BE2C (cell line): ENCODE measurements around the gene ARID5B.

ENCODE experiments used
- DNase-seq: peaks from one replicate; pipeline ENCODE4 v3.0.0-alpha.2; 2020
- H3K27me3 ChIP-seq: fragments of 250-450 bp; sonication (Bioruptor Pico); 2 replicates; pipeline ENCODE4 v1.5.1; 2020; ENCODE audit warnings: mild to moderate bottlenecking
- H3K36me3 ChIP-seq: fragments of 250-450 bp; sonication (Bioruptor Pico); 2 replicates; pipeline ENCODE4 v1.5.1; 2020; ENCODE audit warnings: mild to moderate bottlenecking
- H3K4me1 ChIP-seq: fragments of 250-450 bp; sonication (Bioruptor Pico); 2 replicates; pipeline ENCODE4 v1.5.1; 2020
- H3K4me3 ChIP-seq: 2 replicates; pipeline ENCODE4 v1.5.1; 2011; ENCODE audit warnings: low read depth, low read length
- H3K9me3 ChIP-seq: fragments of 250-450 bp; sonication (Bioruptor Pico); 2 replicates; pipeline ENCODE4 v1.5.1; 2020
- CTCF ChIP-seq: IDR thresholded peaks from 2 replicates; pipeline ENCODE4 v1.5.1; 2012; ENCODE audit warnings: mild to moderate bottlenecking, low read depth, low read length

ARID5B gene

GRCh38 chr10:61911425-61911824 lies 9.9 kb downstream of the ARID5B start:
- no peak for TF ChIP-seq CTCF
- H3K4me3 ChIP-seq, result no peak overlapping the region
- H3K9me3 ChIP-seq, result no peaks in the 10 kb centered on the region
- no peaks in the 10 kb centered on the region for H3K27me3 ChIP-seq
- no peak for DNase-seq
- peaks cover 5% of the 10 kb centered on the region; the same call in 1 of the 2 replicates for H3K4me1 ChIP-seq
- no peaks in the 10 kb centered on the region for H3K36me3 ChIP-seq

GRCh38 chr10:61912981-61913380 lies 11.5 kb downstream of the ARID5B start:
- no peaks in the 10 kb centered on the region for H3K36me3 ChIP-seq
- no peak for TF ChIP-seq CTCF
- no peak overlapping the region for H3K4me3 ChIP-seq
- H3K27me3 ChIP-seq, result no peaks in the 10 kb centered on the region
- no peak for DNase-seq
- no peaks in the 10 kb centered on the region for H3K9me3 ChIP-seq
- H3K4me1 ChIP-seq, result peaks cover 3% of the 10 kb centered on the region; the same call in 1 of the 2 replicates

- no peak for DNase-seq
- no peaks in the 10 kb centered on the region for H3K9me3 ChIP-seq
- no peaks in the 10 kb centered on the region for H3K27me3 ChIP-seq
- H3K4me3 ChIP-seq, result no peak overlapping the region
- no peaks in the 10 kb centered on the region for H3K36me3 ChIP-seq
- H3K4me1 ChIP-seq, result no peaks in the 10 kb centered on the region
- no peak for TF ChIP-seq CTCF
These were observed 16.6 kb downstream of the ARID5B start for GRCh38 chr10:61918140-61918539.

- Histone ChIP-seq H3K36me3 (no peaks in the 10 kb centered on the region), H3K27me3 (no peaks in the 10 kb centered on the region), H3K9me3 (no peaks in the 10 kb centered on the region), H3K4me3 (no peak overlapping the region), H3K4me1 (no peaks in the 10 kb centered on the region)
- no peak for TF ChIP-seq CTCF
- no peak for DNase-seq
These were observed 17.5 kb downstream of the ARID5B start for GRCh38 chr10:61918989-61919388.

- no peaks in the 10 kb centered on the region for H3K36me3 ChIP-seq
These were observed 18.2 kb downstream of the ARID5B start for GRCh38 chr10:61919646-61920215.

More at GRCh38 chr10:61919646-61920215, 18.2 kb downstream of the ARID5B start:
- no peaks in the 10 kb centered on the region for H3K4me1 ChIP-seq
- no peaks in the 10 kb centered on the region for H3K9me3 ChIP-seq
- no peak for DNase-seq
- H3K27me3 ChIP-seq, result no peaks in the 10 kb centered on the region
- TF ChIP-seq CTCF, result no peak
- H3K4me3 ChIP-seq, result no peak overlapping the region
